Stimulated activated CD8-positive, alpha-beta memory T cell treated with anti-CD3 and anti-CD28 coated beads, Interleukin-7, amount 100 ng/mL, for 24 hours (primary cell): ENCODE data around the gene IL5RA.

Experiments
- DNase-seq: peaks from one replicate; pipeline ENCODE4 v3.0.0-alpha.2; 2020; ENCODE audit warnings: low read depth

The IL5RA gene

GRCh38 chr3:3110299-3110630, at the start of gene IL5RA:
IL5RA (minus strand) TSS chr3:3110374; CDS start chr3:3104984, 5,390 bp downstream.
- no peak for DNase-seq

GRCh38 chr3:3157484-3157883, 47.3 kb upstream of the IL5RA start:
- no peak for DNase-seq

GRCh38 chr3:3154879-3155610, 44.9 kb upstream of the IL5RA start:
- DNase-seq = no peak

- no peak for DNase-seq
These were observed 41.3 kb upstream of the IL5RA start for GRCh38 chr3:3151513-3151912.

GRCh38 chr3:3149560-3149959, 39.4 kb upstream of the IL5RA start:
- DNase-seq = no peak

- no peak for DNase-seq
These were observed 35.7 kb upstream of the IL5RA start for GRCh38 chr3:3145831-3146230.

GRCh38 chr3:3141939-3142338, 31.8 kb upstream of the IL5RA start:
- DNase-seq = no peak

GRCh38 chr3:3137526-3137925, 27.4 kb upstream of the IL5RA start:
- no peak for DNase-seq

GRCh38 chr3:3134750-3135448, 24.7 kb upstream of the IL5RA start:
- DNase-seq = no peak

- no peak for DNase-seq
These were observed 23.3 kb upstream of the IL5RA start for GRCh38 chr3:3133500-3133899.

GRCh38 chr3:3129579-3129978, 19.4 kb upstream of the IL5RA start:
- no peak for DNase-seq

- no peak for DNase-seq
These were observed 17.3 kb upstream of the IL5RA start for GRCh38 chr3:3127432-3128010.

GRCh38 chr3:3126477-3127431, 16.6 kb upstream of the IL5RA start, which contains the start of gene TRNT1:
TRNT1 (plus strand) TSS chr3:3126940; CDS start chr3:3129041, 2,101 bp downstream.
- peak; percentile 94 for DNase-seq

GRCh38 chr3:3125977-3126376, 15.8 kb upstream of the IL5RA start:
- no peak for DNase-seq

- no peak for DNase-seq
These were observed 9.2 kb upstream of the IL5RA start for GRCh38 chr3:3119393-3119851.

- no peak for DNase-seq
These were observed 7.5 kb upstream of the IL5RA start for GRCh38 chr3:3117651-3118050.

GRCh38 chr3:3113042-3113709, 3.0 kb upstream of the IL5RA start:
- no peak for DNase-seq

GRCh38 chr3:3110749-3111361, 681 bp upstream of the IL5RA start:
- no peak for DNase-seq

- DNase-seq = no peak
These were observed 521 bp downstream of the IL5RA start for GRCh38 chr3:3109407-3110298.

GRCh38 chr3:3107858-3108257, 2.3 kb downstream of the IL5RA start:
- DNase-seq = no peak
